HL-60 (cell line): ENCODE measurements around the gene SRPX.

Experiments used
- DNase-seq, 2 experiments: peaks; one replicate each; pipeline ENCODE4 v3.0.0-alpha.2; 2010 to 2020; ENCODE audit warnings: low read depth in 1 of 2, low spot score in 1 of 2
- H3K27ac ChIP-seq: fragments of 250-450 bp; sonication (Bioruptor Pico); replicated peaks from 2 replicates; pipeline ENCODE4 v1.5.1; 2020; ENCODE audit warnings: mild to moderate bottlenecking, moderate library complexity
- H3K27me3 ChIP-seq: fragments of 250-450 bp; sonication (Bioruptor Pico); 2 replicates; pipeline ENCODE4 v1.5.1; 2021; ENCODE audit warnings: mild to moderate bottlenecking, moderate library complexity; ENCODE audit not compliant: insufficient read depth, poor library complexity, severe bottlenecking
- H3K4me3 ChIP-seq: replicated peaks from 2 replicates; pipeline ENCODE4 v1.5.1; 2011; ENCODE audit warnings: mild to moderate bottlenecking, control low read depth, low read length; ENCODE audit not compliant: insufficient read depth
- CTCF ChIP-seq: IDR thresholded peaks from one replicate; pipeline ENCODE4 v1.5.1; 2011; ENCODE audit warnings: low read length, control low read depth, inconsistent platforms; ENCODE audit not compliant: insufficient read depth
- GABPA ChIP-seq: IDR thresholded peaks from 2 replicates; pipeline ENCODE4 v1.6.1; 2012; ENCODE audit warnings: low read depth
- POLR2AphosphoS5 ChIP-seq: IDR thresholded peaks from 2 replicates; pipeline ENCODE4 v1.6.1; 2012; ENCODE audit warnings: low read depth
- REST ChIP-seq: IDR thresholded peaks from 2 replicates; pipeline ENCODE4 v1.6.1; 2012; ENCODE audit warnings: low read depth; ENCODE audit not compliant: insufficient replicate concordance
- SPI1 ChIP-seq: IDR thresholded peaks from 2 replicates; pipeline ENCODE4 v1.6.1; 2012; ENCODE audit warnings: low read depth, mild to moderate bottlenecking, borderline replicate concordance

SRPX gene

GRCh38 chrX:38178396-38178795 lies 42.3 kb downstream of the SRPX start:
- no peak for TF ChIP-seq GABPA
- TF ChIP-seq CTCF, result no peak
- no peak for TF ChIP-seq REST
- TF ChIP-seq POLR2AphosphoS5, result no peak
- TF ChIP-seq SPI1, result no peak
- no peaks in the 10 kb centered on the region for H3K27me3 ChIP-seq
- no peak overlapping the region for H3K4me3 ChIP-seq
- H3K27ac ChIP-seq, result no peak overlapping the region
- no peak for DNase-seq

- TF ChIP-seq GABPA (no peak), CTCF (no peak), SPI1 (peak; percentile 11; the same call in 1 of the 2 replicates)
- Histone ChIP-seq H3K27me3 (no peaks in the 10 kb centered on the region), H3K4me3 (no peak overlapping the region), H3K27ac (no peak overlapping the region)
- peak; percentile 2 to 33 for DNase-seq
These were observed 45.5 kb downstream of the SRPX start for GRCh38 chrX:38175139-38175538.

- Histone ChIP-seq H3K27ac (no peak overlapping the region), H3K27me3 (no peaks in the 10 kb centered on the region), H3K4me3 (no peak overlapping the region)
- no peak for DNase-seq
- TF ChIP-seq REST (no peak), SPI1 (no peak), CTCF (no peak), POLR2AphosphoS5 (no peak), GABPA (no peak)
These were observed 48.1 kb downstream of the SRPX start for GRCh38 chrX:38172596-38172995.

GRCh38 chrX:38170556-38170955 lies 50.1 kb downstream of the SRPX start:
- Histone ChIP-seq H3K27ac (no peak overlapping the region), H3K4me3 (no peak overlapping the region), H3K27me3 (no peaks in the 10 kb centered on the region)
- DNase-seq, result no peak
- no peak for TF ChIP-seq CTCF
- TF ChIP-seq SPI1, result no peak
- TF ChIP-seq REST, result no peak
- no peak for TF ChIP-seq GABPA
- no peak for TF ChIP-seq POLR2AphosphoS5
